ENCODE measurements around the gene APOBR.

APOBR gene

GRCh38 chr16:28548306-28548802 is 53.9 kb downstream of the APOBR start:
- in situ Hi-C loops (cut with MboI; ENCODE audit: low pct_unique_long_range_greater_than_20kb, low sequenced_read_pairs, unreplicated experiment), result loop anchor here (25.0 kb wide), 1 partner anchor 236 kb away; no protein-coding TSS in a partner anchor
- DNase-seq (ENCODE audit: low spot score), result no peak
- no peak for TF ChIP-seq CTCF (IDR thresholded peaks at IDR 0.05; ENCODE audit: extremely low read depth, insufficient read depth, missing control alignments)
